Endothelial cell of umbilical vein (primary cell): ENCODE measurements around the gene HIVEP3. TPM values are rescaled to one million over a fixed set of nuclear protein-coding genes. Genes with fewer than 3 reads are reported as not detected.

Source experiments
- BruUV-seq: library from RNA; stranded (reverse); fragments of 400-500 nt; replicated peaks from 2 replicates; lab custom pipeline; 2021; lab: Mats Ljungman, UMichigan
- CTCF ChIA-PET: fragments of 300-600, 350-600 bp; sonication (Branson Sonifier 250); formaldehyde crosslinking; loops from one replicate; lab custom pipeline; 2021; ENCODE audit warnings: antibody characterized with exemption, inconsistent platforms; lab: Charles Lee
- POLR2A ChIA-PET: fragments of 300-600, 350-600 bp; sonication (Branson Sonifier 250); formaldehyde crosslinking; loops from one replicate; lab custom pipeline; 2021; ENCODE audit warnings: antibody characterized with exemption, inconsistent platforms; lab: Charles Lee
- DNase-seq: peaks from one replicate; pipeline ENCODE4 v3.0.0-alpha.2; 2011; ENCODE audit warnings: low read depth, low spot score
- FAIRE-seq: peaks from 2 replicates; lab custom pipeline; 2011; peaks lifted over from hg19 to GRCh38; lab: Jason Lieb, UNC
- H2AFZ ChIP-seq: 2 replicates; pipeline ENCODE4 v1.6.0; 2012; ENCODE audit warnings: low read depth, low read length, control low read depth, inconsistent platforms
- H3K27ac ChIP-seq: 2 replicates; pipeline ENCODE4 v1.5.1; 2011; ENCODE audit warnings: low read depth, mild to moderate bottlenecking, control low read depth, low read length, moderate library complexity; ENCODE audit not compliant: insufficient read depth
- H3K27me3 ChIP-seq, 2 experiments: 2 replicates each; pipeline versions ENCODE4 v1.6.0 to v1.6.1; 2011; ENCODE audit warnings: low read length in 2 of 2, mixed read lengths in 1 of 2; ENCODE audit not compliant: control insufficient read depth in 2 of 2, insufficient read depth in 2 of 2
- H3K36me3 ChIP-seq, 2 experiments: 2 replicates in 1 of 2; 3 replicates in 1 of 2; pipeline ENCODE4 v1.5.1; 2011; ENCODE audit warnings: low read length in 2 of 2, mild to moderate bottlenecking in 1 of 2, moderate library complexity in 1 of 2; ENCODE audit not compliant: control insufficient read depth in 2 of 2, insufficient read depth in 2 of 2; ENCODE audit errors: extremely low read depth in 1 of 2
- H3K4me1 ChIP-seq: 3 replicates; pipeline ENCODE4 v1.5.1; 2011; ENCODE audit warnings: mild to moderate bottlenecking, low read length; ENCODE audit not compliant: control insufficient read depth, insufficient read depth; ENCODE audit errors: extremely low read depth
- H3K4me2 ChIP-seq: 2 replicates; pipeline ENCODE4 v1.6.1; 2011; ENCODE audit warnings: low read length, control low read depth, mixed read lengths; ENCODE audit not compliant: insufficient read depth
- H3K4me3 ChIP-seq, 3 experiments: fragments of 200-600 bp in 1 of 3; sonication (generic), shearing (Covaris generic) in 1 of 3; replicated peaks in 1 of 3; 2 replicates each; pipeline ENCODE4 v1.5.1; 2011 to 2016; ENCODE audit warnings: control low read depth in 3 of 3, low read length in 3 of 3, mild to moderate bottlenecking in 2 of 3, inconsistent platforms in 1 of 3, low read depth in 1 of 3, moderate library complexity in 1 of 3; ENCODE audit not compliant: insufficient read depth in 1 of 3
- H3K79me2 ChIP-seq: 2 replicates; pipeline ENCODE4 v1.6.0; 2012; ENCODE audit warnings: low read length, inconsistent platforms; ENCODE audit not compliant: control insufficient read depth, insufficient read depth
- H3K9ac ChIP-seq: replicated peaks from 2 replicates; pipeline ENCODE3; 2011; ENCODE audit warnings: low read length, control low read depth; ENCODE audit not compliant: insufficient read depth; ENCODE audit errors: extremely low read depth
- H3K9me1 ChIP-seq: replicated peaks from 3 replicates; pipeline ENCODE4 v1.6.0; 2011; ENCODE audit warnings: mild to moderate bottlenecking, low read length; ENCODE audit not compliant: control insufficient read depth, insufficient read depth; ENCODE audit errors: extremely low read depth
- H3K9me3 ChIP-seq: replicated peaks from 2 replicates; pipeline ENCODE4 v1.5.1; 2012; ENCODE audit warnings: low read length, inconsistent platforms; ENCODE audit not compliant: control insufficient read depth, insufficient read depth
- H4K20me1 ChIP-seq: replicated peaks from 2 replicates; pipeline ENCODE3; 2011; ENCODE audit warnings: mild to moderate bottlenecking, low read length; ENCODE audit not compliant: control insufficient read depth, insufficient read depth; ENCODE audit errors: extremely low read depth
- FOS ChIP-seq: IDR thresholded peaks from 2 replicates; pipeline ENCODE4 v1.6.1; 2011; ENCODE audit warnings: mild to moderate bottlenecking, low read length, moderate library complexity, borderline replicate concordance; ENCODE audit not compliant: insufficient read depth
- GATA2 ChIP-seq: IDR thresholded peaks from 2 replicates; pipeline ENCODE4 v1.7.0; 2011; ENCODE audit warnings: low read depth, mild to moderate bottlenecking, moderate library complexity, mixed read lengths, low read length; ENCODE audit not compliant: insufficient read length, insufficient read depth
- POLR2A ChIP-seq: IDR thresholded peaks from 2 replicates; pipeline ENCODE4 v1.6.1; 2012; ENCODE audit warnings: low read depth, mild to moderate bottlenecking, control low read depth, low read length
- dilution Hi-C: fragments of 300-500 bp; cut with MboI; formaldehyde crosslinking; loops from one replicate; pipeline ENCODE4 v1.15.0; 2019; ENCODE audit warnings: low sequenced_read_pairs; ENCODE audit not compliant: extremely low pct_ligation_motif_present
- intact Hi-C: fragments of 100-400 bp; cut with micrococcal nuclease; formaldehyde crosslinking; loops from one replicate; pipeline ENCODE4 v1.10.0; 2022
- polyA plus RNA-seq, 4 experiments: library from polyadenylated mRNA; depleted of rRNA in 3 of 4; stranded (reverse) in 3 of 4; unstranded in 1 of 4; fragments of >200 nt; gene quantifications; 2 replicates each; pipeline versions ENCODE4 v1.2.1 to v1.2.3, GENCODE V29; 2011 to 2012; ENCODE audit warnings: missing spikeins in 1 of 4
- total RNA-seq: library from RNA; stranded (reverse); gene quantifications from 2 replicates; pipeline ENCODE4 v1.2.3, GENCODE V29; 2021
- TF ChIP-seq, protein P1 (sequence below), 2 donors: IDR thresholded peaks; 1 replicate in 1 of 2; 2 replicates in 1 of 2; pipeline ENCODE4 v1.5.1; 2011; ENCODE audit warnings: low read length in 2 of 2, mild to moderate bottlenecking in 2 of 2, moderate library complexity in 2 of 2, control low read depth in 1 of 2, inconsistent platforms in 1 of 2, low read depth in 1 of 2; ENCODE audit not compliant: insufficient read depth in 1 of 2; ENCODE audit errors: extremely low read depth in 1 of 2
- TF ChIP-seq, protein P2 (sequence below): IDR thresholded peaks from 2 replicates; pipeline ENCODE4 v1.6.1; 2011; ENCODE audit not compliant: insufficient read depth, insufficient read length

HIVEP3 gene
- total and polyA plus RNA-seq, 2 donors (not counting 3 experiments of a cell fraction or from before 2014, with no cell fraction given) = 3.4 to 4.0 TPM

DNA sequence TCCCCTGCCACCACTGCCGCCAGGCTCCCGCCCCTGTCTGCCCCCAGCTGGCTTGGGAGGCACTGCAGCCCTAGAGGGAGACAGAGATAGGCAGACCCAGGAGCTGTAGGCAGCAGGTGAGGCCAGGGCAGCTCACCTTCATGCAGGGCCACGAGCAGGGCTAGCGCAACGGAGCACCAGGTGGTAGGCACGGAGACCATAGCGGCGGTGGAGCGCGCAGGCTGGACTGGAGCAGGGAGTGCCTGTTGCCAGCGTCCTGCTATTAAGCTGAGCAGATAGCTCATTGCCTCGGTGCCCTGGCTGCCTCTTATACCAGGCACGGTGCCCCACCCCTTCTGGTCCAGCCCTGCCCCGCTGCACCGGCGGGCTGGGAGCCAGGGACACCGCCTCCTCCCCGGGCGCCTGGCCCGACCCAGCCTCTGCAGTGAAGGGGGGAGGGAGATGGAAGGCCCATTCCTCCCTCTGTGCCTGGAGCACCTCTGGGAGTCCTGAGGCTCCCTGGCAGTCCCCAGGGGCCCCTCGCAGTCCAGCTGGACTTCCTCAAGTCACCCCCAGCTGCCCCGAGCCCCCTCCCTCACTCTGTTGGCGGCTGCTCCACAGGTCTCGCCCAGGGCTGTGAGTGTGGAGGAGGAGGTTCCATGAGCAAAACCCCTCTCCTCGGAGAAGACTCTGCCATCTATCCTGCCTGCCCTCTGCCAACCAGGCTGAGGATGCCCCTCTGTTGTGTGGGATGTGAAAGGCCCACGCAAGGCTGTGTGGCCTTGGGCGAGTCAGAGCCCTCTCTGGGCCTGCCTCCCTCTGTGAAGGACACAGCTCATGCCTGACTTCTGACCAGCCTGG, 434.1 kb downstream of the HIVEP3 start, which contains the start of gene EDN2:
Gene EDN2, minus strand, starts transcription at position 282 of the 840 bp plus-strand sequence. Its CDS starts 82 bp downstream, at position 200.
- Histone ChIP-seq H3K4me3 (no peak within 1 kb of the TSS), H3K9me1 (no peaks in the 10 kb centered on the region), H3K4me2 (no peak within 1 kb of the TSS), H3K9ac (no peak within 1 kb of the TSS), H3K4me1 (peaks cover 17% of the 10 kb centered on the region), H3K9me3 (no peaks in the 10 kb centered on the region), H2AFZ (no peak within 1 kb of the TSS), H3K27ac (no peak within 1 kb of the TSS), H4K20me1 (no peaks in the 10 kb centered on the region), H3K79me2 (no peaks in the 10 kb centered on the region), H3K27me3 (peaks cover 0 to 4% of the 10 kb centered on the region in 2 experiments), H3K36me3 (no peaks in the 10 kb centered on the region)
- ChIA-PET POLR2A (no interaction called here), CTCF (interaction anchor here (0.5 to 2.4 kb wide), 8 partner anchors 8 to 66 kb away, joined by 3 to 13 read pairs (median 3); no protein-coding TSS in a partner anchor)
- intact Hi-C loops = loop anchor here (1.0 kb wide), 1 partner anchor 12 kb away; no protein-coding TSS in a partner anchor
- BruUV-seq = no TSS peak
- FAIRE-seq = no peak
- dilution Hi-C loops = no loop called here
- TF ChIP-seq, protein P1, sequence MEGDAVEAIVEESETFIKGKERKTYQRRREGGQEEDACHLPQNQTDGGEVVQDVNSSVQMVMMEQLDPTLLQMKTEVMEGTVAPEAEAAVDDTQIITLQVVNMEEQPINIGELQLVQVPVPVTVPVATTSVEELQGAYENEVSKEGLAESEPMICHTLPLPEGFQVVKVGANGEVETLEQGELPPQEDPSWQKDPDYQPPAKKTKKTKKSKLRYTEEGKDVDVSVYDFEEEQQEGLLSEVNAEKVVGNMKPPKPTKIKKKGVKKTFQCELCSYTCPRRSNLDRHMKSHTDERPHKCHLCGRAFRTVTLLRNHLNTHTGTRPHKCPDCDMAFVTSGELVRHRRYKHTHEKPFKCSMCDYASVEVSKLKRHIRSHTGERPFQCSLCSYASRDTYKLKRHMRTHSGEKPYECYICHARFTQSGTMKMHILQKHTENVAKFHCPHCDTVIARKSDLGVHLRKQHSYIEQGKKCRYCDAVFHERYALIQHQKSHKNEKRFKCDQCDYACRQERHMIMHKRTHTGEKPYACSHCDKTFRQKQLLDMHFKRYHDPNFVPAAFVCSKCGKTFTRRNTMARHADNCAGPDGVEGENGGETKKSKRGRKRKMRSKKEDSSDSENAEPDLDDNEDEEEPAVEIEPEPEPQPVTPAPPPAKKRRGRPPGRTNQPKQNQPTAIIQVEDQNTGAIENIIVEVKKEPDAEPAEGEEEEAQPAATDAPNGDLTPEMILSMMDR (IDR thresholded peaks at IDR 0.05; ENCODE audit: extremely low read depth in 1 of 2, insufficient read depth in 1 of 2, low read depth in 1 of 2, low read length in 2 of 2) = peak in 1 of 2 donors; percentile 6
- TF ChIP-seq POLR2A = no peak
- TF ChIP-seq, protein P2, sequence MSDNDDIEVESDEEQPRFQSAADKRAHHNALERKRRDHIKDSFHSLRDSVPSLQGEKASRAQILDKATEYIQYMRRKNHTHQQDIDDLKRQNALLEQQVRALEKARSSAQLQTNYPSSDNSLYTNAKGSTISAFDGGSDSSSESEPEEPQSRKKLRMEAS = no peak
- no peak for TF ChIP-seq FOS
- TF ChIP-seq GATA2 = no peak
- DNase-seq = no peak
